ENCODE measurements around the gene SOX15.

DNA sequence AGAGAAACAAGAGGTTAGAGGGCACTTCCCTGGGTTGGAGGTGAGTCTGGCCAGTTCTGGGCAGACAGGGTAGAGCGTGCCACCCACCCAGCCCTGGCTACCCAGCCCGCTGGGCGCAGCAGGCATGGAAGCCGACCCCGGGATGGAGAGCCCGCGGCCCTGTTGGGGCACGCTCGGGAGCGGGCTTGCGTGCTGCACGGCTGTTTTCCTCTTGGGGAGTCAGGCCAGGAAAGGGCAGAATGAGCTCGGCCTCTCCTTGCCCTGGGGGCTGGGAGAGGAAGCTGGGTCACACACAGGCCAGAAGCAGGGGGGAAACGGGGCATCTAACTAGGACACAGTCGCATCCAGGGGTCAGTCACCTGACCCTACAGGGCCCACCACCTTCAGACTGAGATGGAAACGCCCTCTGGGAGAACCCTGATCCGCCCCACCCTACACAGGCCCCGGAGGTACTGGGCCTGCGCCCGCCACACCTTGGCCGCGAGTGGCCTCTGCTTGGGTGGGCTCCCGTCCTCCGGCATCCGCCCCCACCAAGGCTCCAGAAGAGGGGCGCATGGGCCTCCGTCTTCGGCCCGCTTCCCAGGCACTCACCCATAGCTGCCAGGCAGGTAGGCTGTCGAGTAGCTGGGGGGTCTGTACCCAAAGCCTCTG, 1.2 kb downstream of the SOX15 start:
- TF ChIP-seq POLR2A (IDR thresholded peaks at IDR 0.05) (no peak), EP300 (IDR thresholded peaks at IDR 0.05) (no peak)
- TF ChIP-seq, protein P1, sequence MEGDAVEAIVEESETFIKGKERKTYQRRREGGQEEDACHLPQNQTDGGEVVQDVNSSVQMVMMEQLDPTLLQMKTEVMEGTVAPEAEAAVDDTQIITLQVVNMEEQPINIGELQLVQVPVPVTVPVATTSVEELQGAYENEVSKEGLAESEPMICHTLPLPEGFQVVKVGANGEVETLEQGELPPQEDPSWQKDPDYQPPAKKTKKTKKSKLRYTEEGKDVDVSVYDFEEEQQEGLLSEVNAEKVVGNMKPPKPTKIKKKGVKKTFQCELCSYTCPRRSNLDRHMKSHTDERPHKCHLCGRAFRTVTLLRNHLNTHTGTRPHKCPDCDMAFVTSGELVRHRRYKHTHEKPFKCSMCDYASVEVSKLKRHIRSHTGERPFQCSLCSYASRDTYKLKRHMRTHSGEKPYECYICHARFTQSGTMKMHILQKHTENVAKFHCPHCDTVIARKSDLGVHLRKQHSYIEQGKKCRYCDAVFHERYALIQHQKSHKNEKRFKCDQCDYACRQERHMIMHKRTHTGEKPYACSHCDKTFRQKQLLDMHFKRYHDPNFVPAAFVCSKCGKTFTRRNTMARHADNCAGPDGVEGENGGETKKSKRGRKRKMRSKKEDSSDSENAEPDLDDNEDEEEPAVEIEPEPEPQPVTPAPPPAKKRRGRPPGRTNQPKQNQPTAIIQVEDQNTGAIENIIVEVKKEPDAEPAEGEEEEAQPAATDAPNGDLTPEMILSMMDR (IDR thresholded peaks at IDR 0.05) = no peak
